Gastrocnemius medialis (tissue), 4 donors: ENCODE results near the gene TUBB6.

Experiments
- CTCF ChIP-seq, 5 experiments: fragments of 450-650 bp in 3 of 5; fragments of 200-600 bp in 2 of 5; sonication (generic) in 2 of 5; IDR thresholded peaks in 4 of 5; conservative IDR thresholded peaks in 1 of 5; 1 replicate in 4 of 5; 2 replicates in 1 of 5; pipeline ENCODE4 v1.5.1; 2016 to 2019; ENCODE audit warnings: antibody characterized with exemption in 5 of 5, mild to moderate bottlenecking in 3 of 5, moderate library complexity in 3 of 5
- POLR2A ChIP-seq, 2 donors: fragments of 450-650 bp; IDR thresholded peaks; one replicate each; pipeline ENCODE4 v1.6.1; 2017; ENCODE audit warnings: antibody characterized with exemption in 2 of 2, mild to moderate bottlenecking in 2 of 2, moderate library complexity in 2 of 2

GRCh38 chr18:12278215-12278671, 29.8 kb upstream of the TUBB6 start:
- TF ChIP-seq CTCF (IDR thresholded peaks at IDR 0.05 in 4 of 5, conservative IDR thresholded peaks at IDR 0.05 in 1 of 5) (no peak), POLR2A (IDR thresholded peaks at IDR 0.05) (no peak)
